Measurements from ENCODE around the gene BACH1.
"Not testable (repeated sequence)": the region's sequence is repeated elsewhere in the genome, so short reads cannot be mapped to it uniquely, and the experiment has no call there.

Gene BACH1

GRCh38 chr21:29343519-29343918 lies 44.8 kb downstream of the BACH1 start:
- no peak overlapping the region for H3K4me3 ChIP-seq (ENCODE audit: low read depth, low read length)
- TF ChIP-seq CTCF (IDR thresholded peaks at IDR 0.05; ENCODE audit: borderline replicate concordance, insufficient read depth, low read depth, low read length): no peak

DNA sequence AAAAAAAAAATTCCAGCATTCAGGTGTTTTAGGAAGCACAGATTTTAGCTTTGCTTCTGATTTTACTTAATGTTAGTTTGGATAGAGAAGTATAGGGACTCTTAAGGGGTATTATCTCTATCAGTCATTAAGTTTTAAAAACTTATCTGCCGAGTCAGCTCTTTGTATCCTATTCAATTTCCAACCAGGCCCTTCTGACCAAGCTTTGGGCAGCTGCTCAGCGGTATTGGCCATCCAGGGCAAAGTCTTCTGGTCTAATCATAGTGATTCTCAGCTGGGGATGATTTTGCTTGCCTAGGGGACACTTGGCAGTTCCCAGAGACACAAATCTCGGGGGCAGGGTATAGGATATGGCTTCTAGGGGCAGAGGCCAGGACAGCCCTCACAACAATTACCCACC lies 47.6 kb downstream of the BACH1 start:
- H3K4me3 ChIP-seq (ENCODE audit: low read depth, low read length): no peak overlapping the region
- TF ChIP-seq CTCF (IDR thresholded peaks at IDR 0.05; ENCODE audit: borderline replicate concordance, insufficient read depth, low read depth, low read length): no peak

DNA sequence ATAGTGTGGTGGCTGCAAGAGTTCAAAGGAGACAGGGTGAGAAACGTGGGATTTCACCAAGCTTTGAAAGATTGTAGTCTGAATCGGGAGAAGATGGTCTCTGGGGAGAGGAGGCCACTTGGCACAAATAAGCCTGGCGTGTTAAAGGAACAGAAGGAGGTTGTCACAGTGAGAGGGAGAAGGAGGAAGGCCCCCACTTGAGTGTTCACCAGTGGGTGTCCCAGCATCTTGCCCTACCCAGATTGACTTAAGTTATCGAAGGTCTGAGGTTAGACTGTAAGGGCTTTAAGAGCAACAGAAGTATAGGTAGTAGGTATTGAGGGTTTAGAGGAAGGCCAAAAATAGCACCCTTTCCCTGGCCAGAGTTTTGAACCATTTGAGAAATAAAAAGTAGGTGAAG lies 48.0 kb downstream of the BACH1 start:
- TF ChIP-seq CTCF (IDR thresholded peaks at IDR 0.05; ENCODE audit: borderline replicate concordance, insufficient read depth, low read depth, low read length): no peak
- no peak overlapping the region for H3K4me3 ChIP-seq (ENCODE audit: low read depth, low read length)

- TF ChIP-seq CTCF (IDR thresholded peaks at IDR 0.05; ENCODE audit: borderline replicate concordance, insufficient read depth, low read depth, low read length): no peak
- no peak overlapping the region for H3K4me3 ChIP-seq (ENCODE audit: low read depth, low read length)
Observed at GRCh38 chr21:29347274-29347681, 48.6 kb downstream of the BACH1 start.

DNA sequence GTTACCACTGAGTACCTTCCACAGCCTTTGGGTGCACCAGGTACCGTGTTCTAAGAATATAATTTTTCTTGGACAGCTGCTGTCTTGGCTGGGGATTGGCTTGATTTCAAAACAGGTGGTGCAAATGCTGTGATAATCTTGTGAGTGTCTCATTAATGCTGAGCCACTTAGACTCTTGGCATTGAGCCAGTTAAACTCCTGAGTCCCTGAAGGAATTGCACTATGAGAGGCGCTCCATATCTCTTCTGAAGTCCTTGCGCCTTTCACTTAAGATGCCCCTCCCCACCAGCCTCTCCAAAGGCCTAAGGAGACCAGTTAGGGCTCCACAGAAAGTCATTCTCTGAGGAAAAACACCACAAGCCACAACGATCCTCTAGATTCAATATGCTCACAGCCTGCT lies 51.0 kb downstream of the BACH1 start:
- H3K4me3 ChIP-seq (ENCODE audit: low read depth, low read length): no peak overlapping the region
- no peak for TF ChIP-seq CTCF (IDR thresholded peaks at IDR 0.05; ENCODE audit: borderline replicate concordance, insufficient read depth, low read depth, low read length)

DNA sequence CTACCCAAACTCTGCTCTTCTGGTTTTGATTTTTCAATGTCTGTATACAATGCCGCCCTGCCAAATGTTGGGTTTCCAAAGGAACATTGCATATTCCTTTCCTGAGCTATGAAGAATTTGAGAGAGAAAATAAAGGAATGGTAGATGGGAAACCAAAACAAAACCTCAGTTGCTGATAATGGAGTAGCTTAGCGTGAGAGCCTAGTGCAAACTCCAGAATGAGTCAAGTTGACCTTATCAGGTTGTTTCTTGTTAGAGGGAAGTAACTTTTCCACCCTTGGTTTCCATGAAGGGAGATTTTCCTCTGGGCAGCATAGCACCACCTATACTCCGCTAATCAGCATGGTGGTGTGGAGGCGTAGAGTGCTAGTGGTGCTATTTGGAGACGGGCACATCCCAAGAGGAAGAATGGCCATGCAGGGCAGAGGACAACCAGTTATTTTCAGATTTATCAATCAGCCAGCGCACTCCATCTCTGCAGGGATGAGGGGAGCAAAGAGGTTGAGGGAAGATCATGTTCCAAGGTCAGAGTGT lies 51.6 kb downstream of the BACH1 start:
- TF ChIP-seq CTCF (IDR thresholded peaks at IDR 0.05; ENCODE audit: borderline replicate concordance, insufficient read depth, low read depth, low read length): no peak
- no peak overlapping the region for H3K4me3 ChIP-seq (ENCODE audit: low read depth, low read length)

DNA sequence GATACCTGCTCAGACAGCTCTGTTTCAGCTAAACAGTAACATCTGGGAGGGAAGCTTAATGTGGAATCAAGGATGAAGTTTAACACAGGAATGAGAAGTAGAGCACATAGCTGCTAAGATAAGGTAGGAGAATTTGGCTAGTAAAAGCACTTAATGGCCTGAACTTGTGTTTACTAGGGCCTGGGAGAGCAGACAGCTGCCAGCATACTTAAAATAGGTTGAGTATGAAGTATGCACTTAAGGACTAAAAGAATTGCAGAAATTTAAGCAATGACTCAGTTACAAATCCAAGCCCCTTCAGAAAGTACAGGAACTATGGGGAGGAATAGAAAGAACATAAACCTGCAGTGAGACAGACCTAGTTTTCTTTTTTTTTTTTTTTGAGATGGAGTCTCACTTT lies 53.0 kb downstream of the BACH1 start:
- no peak overlapping the region for H3K4me3 ChIP-seq (ENCODE audit: low read depth, low read length)
- no peak for TF ChIP-seq CTCF (IDR thresholded peaks at IDR 0.05; ENCODE audit: borderline replicate concordance, insufficient read depth, low read depth, low read length)

DNA sequence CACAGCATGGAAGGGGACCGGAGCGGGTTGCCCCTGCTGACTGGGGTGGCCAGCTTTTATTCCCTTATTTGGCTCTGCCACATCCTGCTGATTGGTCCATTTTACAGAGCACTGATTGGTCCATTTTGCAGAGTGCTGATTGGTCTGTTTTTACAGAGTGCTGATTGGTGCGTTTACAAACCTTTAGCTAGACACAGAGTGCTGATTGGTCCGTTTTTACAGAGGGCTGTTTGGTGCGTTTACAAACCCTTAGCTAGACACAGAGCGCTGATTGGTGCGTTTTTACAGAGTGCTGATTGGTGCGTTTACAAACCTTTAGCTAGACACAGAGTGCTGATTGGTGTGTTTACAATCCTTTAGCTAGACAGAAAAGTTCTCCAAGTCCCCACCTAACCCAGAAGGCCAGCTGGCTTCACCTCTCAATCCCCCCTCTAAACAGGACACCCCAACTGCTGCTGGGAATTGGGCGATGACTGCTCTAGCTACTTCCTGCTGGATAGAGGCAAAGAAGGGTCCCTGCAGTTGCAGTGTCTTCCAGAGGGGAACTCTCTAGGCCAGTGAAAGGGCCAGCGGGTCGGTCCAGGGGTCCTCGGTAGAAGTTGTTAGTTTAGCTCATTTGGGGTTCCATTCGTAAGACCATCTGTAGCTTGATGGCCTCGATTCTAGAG lies 56.5 kb downstream of the BACH1 start:
- H3K4me3 ChIP-seq (ENCODE audit: low read depth, low read length): not testable (repeated sequence)

DNA sequence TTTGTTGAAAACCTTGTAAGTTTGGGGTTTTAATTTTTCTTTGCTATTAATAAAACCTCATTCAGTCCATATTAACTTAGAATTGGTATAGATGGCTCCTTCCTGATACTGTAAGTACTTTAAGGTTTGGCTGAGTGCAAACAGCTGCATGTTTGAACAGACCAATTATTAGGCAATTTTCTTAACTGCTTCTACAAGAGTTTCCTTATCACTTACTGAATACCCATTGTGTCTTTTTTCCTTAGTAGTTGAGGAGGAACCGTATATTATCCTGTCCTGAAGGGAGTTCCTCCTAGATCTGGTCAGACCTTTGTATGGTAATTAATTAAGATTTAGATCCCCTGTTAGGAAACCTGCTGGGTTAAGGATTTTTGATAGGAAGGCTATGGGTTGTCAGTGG lies 57.6 kb downstream of the BACH1 start:
- not testable (repeated sequence) for H3K4me3 ChIP-seq (ENCODE audit: low read depth, low read length)

- not testable (repeated sequence) for H3K4me3 ChIP-seq (ENCODE audit: low read depth, low read length)
Observed at GRCh38 chr21:29356810-29357209, 58.1 kb downstream of the BACH1 start.

All from GM12875 (cell line).